Subcutaneous adipose tissue (tissue), 4 donors: ENCODE data around the gene MMP24OS. TPM values are rescaled to one million over a fixed set of nuclear protein-coding genes. Genes with fewer than 3 reads are reported as not detected.

Experiments
- CTCF ChIP-seq: fragments of 450-650 bp; IDR thresholded peaks from one replicate; pipeline ENCODE4 v1.5.1; 2016; ENCODE audit warnings: low read depth, mild to moderate bottlenecking, control low read depth, antibody characterized with exemption, moderate library complexity
- total RNA-seq, 4 donors: library from RNA; depleted of rRNA; stranded (reverse); fragments of >200 nt; gene quantifications; one replicate each; pipeline ENCODE4 v1.1.0, GENCODE V29; 2016

MMP24OS gene
- total RNA-seq, 4 donors from 2014 or later = 27.5 to 56.5 (median 31.6) TPM

GRCh38 chr20:35287509-35288324, 9.8 kb upstream of the MMP24OS start:
- no peak for TF ChIP-seq CTCF

GRCh38 chr20:35286899-35287508, 9.1 kb upstream of the MMP24OS start:
- TF ChIP-seq CTCF = no peak

- no peak for TF ChIP-seq CTCF
Measured at GRCh38 chr20:35286077-35286898, 8.4 kb upstream of the MMP24OS start.

- no peak for TF ChIP-seq CTCF
Measured at GRCh38 chr20:35285806-35286076, 7.8 kb upstream of the MMP24OS start.

- no peak for TF ChIP-seq CTCF
Measured at GRCh38 chr20:35284992-35285805, 7.3 kb upstream of the MMP24OS start.

GRCh38 chr20:35284267-35284991, 6.5 kb upstream of the MMP24OS start, which contains the start of gene EIF6:
EIF6 (minus strand) TSS chr20:35284772; CDS start chr20:35284487, 285 bp downstream.
- no peak for TF ChIP-seq CTCF
